ENCODE measurements around the gene KCTD15. TPM values are rescaled to one million over a fixed set of nuclear protein-coding genes. Genes with fewer than 3 reads are reported as not detected.

The KCTD15 gene
- total RNA-seq, 1 experiment from 2014 or later = 59.9 TPM

GRCh38 chr19:33770107-33770506, 26.6 kb upstream of the KCTD15 start:
- H3K79me1 ChIP-seq (ENCODE audit: insufficient read depth, low read depth, low read length, poor library complexity, severe bottlenecking) = no peaks in the 10 kb centered on the region
- DNase-seq = no peak
- no peak overlapping the region for H3K4me3 Mint-ChIP-seq
- H3K27me3 ChIP-seq (ENCODE audit: insufficient read depth, low read length) = no peaks in the 10 kb centered on the region
- H3K23me2 ChIP-seq (ENCODE audit: insufficient read length, low read depth, low read length, poor library complexity, severe bottlenecking) = no peaks in the 10 kb centered on the region
- H3K4me1 Mint-ChIP-seq = no peaks in the 10 kb centered on the region
- no peak overlapping the region for H3K23ac ChIP-seq (ENCODE audit: insufficient read length, low read depth, low read length)
- no peak overlapping the region for H4K5ac ChIP-seq (ENCODE audit: insufficient read length, low read depth, low read length)
- TF ChIP-seq CTCF (conservative IDR thresholded peaks at IDR 0.05) = no peak
- no peak overlapping the region for H3K4me2 ChIP-seq (ENCODE audit: insufficient read depth, insufficient read length, low read length)
- no peak overlapping the region for H3T11ph ChIP-seq (ENCODE audit: low read length)
- no peak overlapping the region for H3K27ac Mint-ChIP-seq
- H4K20me1 ChIP-seq (ENCODE audit: control insufficient read depth, insufficient read depth, insufficient read length) = no peaks in the 10 kb centered on the region
- H3K14ac ChIP-seq (ENCODE audit: insufficient read depth, low read length) = no peak overlapping the region
- H2AFZ ChIP-seq (ENCODE audit: low read length) = no peak overlapping the region
- no peaks in the 10 kb centered on the region for H3K9me3 ChIP-seq (ENCODE audit: control insufficient read depth, low read depth, low read length)
- H2BK120ac ChIP-seq (ENCODE audit: low read depth, low read length, poor library complexity, severe bottlenecking) = no peak overlapping the region
- no peak overlapping the region for H4K91ac ChIP-seq (ENCODE audit: insufficient read length, low read depth, low read length)
- no peak overlapping the region for H3K9ac ChIP-seq (ENCODE audit: extremely low read depth, insufficient read length, low read length)
- H3K4ac ChIP-seq (ENCODE audit: low read depth, low read length) = no peak overlapping the region
- no peak overlapping the region for H3K56ac ChIP-seq (ENCODE audit: insufficient read length, low read depth, low read length)
- no peak overlapping the region for H2BK20ac ChIP-seq (ENCODE audit: low read depth, low read length, poor library complexity, severe bottlenecking)
- H3K27me3 Mint-ChIP-seq (ENCODE audit: low read depth) = peaks cover 6% of the 10 kb centered on the region
- H2AK5ac ChIP-seq (ENCODE audit: insufficient read length, low read length) = no peak overlapping the region
- H2BK12ac ChIP-seq (ENCODE audit: insufficient read length, low read depth, low read length) = no peak overlapping the region
- H2BK5ac ChIP-seq (ENCODE audit: insufficient read length, low read length) = no peak overlapping the region
- no peaks in the 10 kb centered on the region for H3K79me2 ChIP-seq (ENCODE audit: insufficient read depth, low read length)
- no peak overlapping the region for H3K27ac ChIP-seq (ENCODE audit: insufficient read length, low read depth, low read length)
- H4K8ac ChIP-seq (replicated peaks; ENCODE audit: insufficient read length, low read depth, low read length) = no peak overlapping the region
- no peaks in the 10 kb centered on the region for H3K4me1 ChIP-seq (ENCODE audit: insufficient read depth, low read length)
- no CpG with 5 or more reads among the region's 8 CpGs for WGBS (ENCODE audit: extremely low coverage, insufficient read length, low lambda C conversion rate)
- no peak overlapping the region for H3K18ac ChIP-seq (ENCODE audit: insufficient read length, low read depth, low read length)
- no peak overlapping the region for H2BK15ac ChIP-seq (ENCODE audit: low read depth, low read length)
- peaks cover 0 to 8% (median 0%) of the 10 kb centered on the region in 3 experiments; a peak in 3 of 7 replicates for H3K36me3 Mint-ChIP-seq (ENCODE audit: insufficient read depth in 1 of 3, low read depth in 3 of 3)
- no peaks in the 10 kb centered on the region; a peak in 1 of 5 replicates for H3K9me3 Mint-ChIP-seq

Measured in H9 (cell line).